Panc1 (cell line): ENCODE measurements around the gene FAM25C. TPM values are rescaled to one million over a fixed set of nuclear protein-coding genes. Genes with fewer than 3 reads are reported as not detected.
"Not testable (repeated sequence)": the region's sequence is repeated elsewhere in the genome, so short reads cannot be mapped to it uniquely, and the experiment has no call there.

Source experiments
- ATAC-seq: fragments of 200-7000 bp; cut with Tn5 transposase; 2 replicates; pipeline ENCODE4 v1.9.1; 2020; ENCODE audit warnings: mild to moderate bottlenecking, moderate library complexity
- Bru-seq: library from RNA; stranded (reverse); fragments of 400-500 nt; gene quantifications from one replicate; lab custom pipeline; 2021; lab: Mats Ljungman, UMichigan
- BruChase-seq, 2 experiments: library from RNA; stranded (reverse); fragments of 400-500 nt; gene quantifications; one replicate each; lab custom pipeline; 2021; lab: Mats Ljungman, UMichigan
- BruUV-seq: library from RNA; stranded (reverse); fragments of 400-500 nt; replicated peaks from 2 replicates; lab custom pipeline; 2021; lab: Mats Ljungman, UMichigan
- CTCF ChIA-PET: fragments of 300-600 bp; sonication (Branson Sonifier 250); formaldehyde crosslinking; loops from one replicate; lab custom pipeline; 2022; ENCODE audit warnings: antibody characterized with exemption; lab: Charles Lee
- POLR2A ChIA-PET: fragments of 300-600 bp; sonication (Branson Sonifier 250); formaldehyde crosslinking; loops from one replicate; lab custom pipeline; 2022; ENCODE audit warnings: antibody characterized with exemption; lab: Charles Lee
- DNase-seq: peaks from one replicate; pipeline ENCODE4 v3.0.0-alpha.2; 2010; ENCODE audit warnings: low read depth, low spot score
- H3K27ac ChIP-seq: 2 replicates; pipeline ENCODE4 v1.5.1; 2011; ENCODE audit warnings: mild to moderate bottlenecking, low read length, inconsistent platforms
- H3K27me3 ChIP-seq: fragments of 200-500 bp; sonication (Bioruptor generic); 2 replicates; pipeline ENCODE4 v1.6.0; 2014; ENCODE audit warnings: low read length, inconsistent platforms; ENCODE audit not compliant: control insufficient read depth, insufficient read depth
- H3K36me3 ChIP-seq: fragments of 200-500 bp; sonication (Bioruptor generic); 2 replicates; pipeline ENCODE4 v1.5.1; 2014; ENCODE audit warnings: inconsistent platforms, mild to moderate bottlenecking, low read length, moderate library complexity; ENCODE audit not compliant: control insufficient read depth, insufficient read depth
- H3K4me1 ChIP-seq: 2 replicates; pipeline ENCODE4 v1.5.1; 2011; ENCODE audit warnings: inconsistent platforms, mild to moderate bottlenecking, low read length, moderate library complexity; ENCODE audit not compliant: control insufficient read depth, insufficient read depth
- H3K4me3 ChIP-seq, 2 experiments: 2 replicates each; pipeline ENCODE4 v1.5.1; 2011 to 2012; ENCODE audit warnings: low read depth in 2 of 2, low read length in 2 of 2, mild to moderate bottlenecking in 2 of 2, inconsistent platforms in 1 of 2, moderate library complexity in 1 of 2
- H3K9me3 ChIP-seq: fragments of 200-500 bp; sonication (Bioruptor generic); 2 replicates; pipeline ENCODE4 v1.5.1; 2014; ENCODE audit warnings: low read depth, mild to moderate bottlenecking, inconsistent platforms, low read length, moderate library complexity; ENCODE audit not compliant: control insufficient read depth, insufficient read depth
- in situ Hi-C: cut with HindIII; loops from 2 replicates; pipeline ENCODE4 v1.10.0; 2016; ENCODE audit warnings: low sequenced_read_pairs, low pct_unique_long_range_greater_than_20kb
- intact Hi-C: fragments of 100-400 bp; cut with micrococcal nuclease; formaldehyde crosslinking; loops from one replicate; pipeline ENCODE4 v1.10.0; 2022; ENCODE audit not compliant: unreplicated experiment
- long read RNA-seq: library from polyadenylated mRNA; unstranded; transcript quantifications from one replicate; pipeline ENCODE4 v2.0.0, GENCODE V29; 2021; ENCODE audit not compliant: unreplicated experiment
- polyA plus RNA-seq: library from polyadenylated mRNA; unstranded; fragments of >200 nt; gene quantifications from one replicate; pipeline ENCODE4 v1.2.1, GENCODE V29; 2012; ENCODE audit warnings: missing spikeins; ENCODE audit not compliant: insufficient read length
- total RNA-seq: library from RNA; stranded (reverse); gene quantifications from one replicate; pipeline ENCODE4 v1.2.1, GENCODE V29; 2021; ENCODE audit not compliant: unreplicated experiment

FAM25C gene
- not detected for total RNA-seq
- polyA plus RNA-seq: not detected
- Bru-seq, nascent RNA: percentile 20 among the genes with signal in this experiment
- BruChase-seq, experiment 1, labeled RNA remaining after a 2-hour chase: percentile 17 among the genes with signal in this experiment
- percentile 13 among the genes with signal in this experiment for BruChase-seq, experiment 2, labeled RNA remaining after a 6-hour chase
- long read RNA-seq: 0 reads

GRCh38 chr10:47999691-48000090 is at the start of gene FAM25C:
TSS of gene FAM25C (minus strand) at chr10:47999791. CDS start at chr10:47999765, 26 bp downstream.
- POLR2A ChIA-PET, in situ Hi-C loops: not testable (repeated sequence)

GRCh38 chr10:48044557-48044956 is 45.0 kb upstream of the FAM25C start:
- BruUV-seq, H3K27me3 ChIP-seq, POLR2A ChIA-PET, CTCF ChIA-PET, in situ Hi-C loops, ATAC-seq, intact Hi-C loops, H3K4me1 ChIP-seq, H3K36me3 ChIP-seq, H3K9me3 ChIP-seq, DNase-seq, H3K4me3 ChIP-seq, H3K27ac ChIP-seq: not testable (repeated sequence)

More at GRCh38 chr10:47999691-48000090, at the start of gene FAM25C:
- BruUV-seq, H3K27me3 ChIP-seq, H3K36me3 ChIP-seq, H3K4me3 ChIP-seq, CTCF ChIA-PET, intact Hi-C loops, H3K27ac ChIP-seq, H3K9me3 ChIP-seq, DNase-seq, H3K4me1 ChIP-seq, ATAC-seq: not testable (repeated sequence)

- DNase-seq, H3K27ac ChIP-seq, CTCF ChIA-PET, H3K27me3 ChIP-seq, H3K36me3 ChIP-seq, in situ Hi-C loops, BruUV-seq, POLR2A ChIA-PET, H3K4me3 ChIP-seq, H3K9me3 ChIP-seq, intact Hi-C loops, H3K4me1 ChIP-seq, ATAC-seq: not testable (repeated sequence)
Measured at GRCh38 chr10:48031390-48031789, 31.8 kb upstream of the FAM25C start.

GRCh38 chr10:48002306-48002705 is 2.7 kb upstream of the FAM25C start:
- not testable (repeated sequence) for ATAC-seq

GRCh38 chr10:47994045-47994444 is 5.5 kb downstream of the FAM25C start:
- BruUV-seq, H3K4me1 ChIP-seq, in situ Hi-C loops, H3K27me3 ChIP-seq, POLR2A ChIA-PET, ATAC-seq, DNase-seq, H3K36me3 ChIP-seq, H3K27ac ChIP-seq, H3K9me3 ChIP-seq, intact Hi-C loops, CTCF ChIA-PET, H3K4me3 ChIP-seq: not testable (repeated sequence)

More at GRCh38 chr10:48002306-48002705, 2.7 kb upstream of the FAM25C start:
- intact Hi-C loops, DNase-seq, H3K4me3 ChIP-seq, H3K36me3 ChIP-seq, H3K27ac ChIP-seq, CTCF ChIA-PET, H3K9me3 ChIP-seq, in situ Hi-C loops, H3K27me3 ChIP-seq, POLR2A ChIA-PET, BruUV-seq, H3K4me1 ChIP-seq: not testable (repeated sequence)

GRCh38 chr10:47992560-47992959 is 7.0 kb downstream of the FAM25C start:
- intact Hi-C loops, ATAC-seq, H3K27me3 ChIP-seq, H3K9me3 ChIP-seq, H3K4me1 ChIP-seq, H3K4me3 ChIP-seq, H3K27ac ChIP-seq, in situ Hi-C loops, DNase-seq, BruUV-seq, H3K36me3 ChIP-seq, POLR2A ChIA-PET, CTCF ChIA-PET: not testable (repeated sequence)

- H3K27ac ChIP-seq, in situ Hi-C loops, H3K9me3 ChIP-seq, H3K36me3 ChIP-seq, intact Hi-C loops, ATAC-seq, H3K4me1 ChIP-seq, H3K27me3 ChIP-seq, BruUV-seq, POLR2A ChIA-PET, DNase-seq, H3K4me3 ChIP-seq, CTCF ChIA-PET: not testable (repeated sequence)
Measured at GRCh38 chr10:47991706-47992105, 7.9 kb downstream of the FAM25C start.
